ENCODE measurements around the gene TRIM3. TPM values are rescaled to one million over a fixed set of nuclear protein-coding genes. Genes with fewer than 3 reads are reported as not detected.
"Not testable (repeated sequence)": the region's sequence is repeated elsewhere in the genome, so short reads cannot be mapped to it uniquely, and the experiment has no call there.

Gene TRIM3
- polyA plus RNA-seq (2011; rRNA removed) = 8.2 and 10.4 TPM in 2 replicates
- 8.8 and 12.8 TPM in 2 replicates for polyA minus RNA-seq (2011; rRNA and poly(A)+ RNA removed)

GRCh38 chr11:6473451-6474412, at the start of gene TRIM3:
TRIM3 (minus strand) TSS chr11:6473941; CDS start chr11:6465695, 8,246 bp downstream.
- Histone ChIP-seq H3K27me3 (ENCODE audit: control insufficient read depth, insufficient read depth, low read length) (no peaks in the 10 kb centered on the region), H3K36me3 (ENCODE audit: control insufficient read depth, insufficient read depth, low read length) (peaks cover 17% of the 10 kb centered on the region), H3K4me3 (ENCODE audit: low read depth, low read length) (peak within 1 kb of the TSS; percentile 85)
- ChIA-PET CTCF (interaction anchor here (0.7 to 1.4 kb wide), 5 partner anchors 9 to 145 kb away, joined by 3 to 5 read pairs (median 3); partner anchors contain the start of gene TPP1), POLR2A (no interaction called here)
- peak; percentile 44 for DNase-seq (ENCODE audit: low read depth)
- peak; percentile 67 for TF ChIP-seq CTCF (IDR thresholded peaks at IDR 0.05; ENCODE audit: insufficient read depth, low read depth, low read length)

- Histone ChIP-seq H3K4me3 (ENCODE audit: low read depth, low read length) (no peak overlapping the region), H3K36me3 (ENCODE audit: control insufficient read depth, insufficient read depth, low read length) (peaks cover 2% of the 10 kb centered on the region; the same call in 1 of the 2 replicates), H3K27me3 (ENCODE audit: control insufficient read depth, insufficient read depth, low read length) (no peaks in the 10 kb centered on the region)
- no peak for TF ChIP-seq CTCF (IDR thresholded peaks at IDR 0.05; ENCODE audit: insufficient read depth, low read depth, low read length)
- DNase-seq (ENCODE audit: low read depth) = no peak
- ChIA-PET CTCF (interaction anchor here (1.4 to 3.7 kb wide), 4 partner anchors 8 to 183 kb away, joined by 3 to 15 read pairs (median 6); partner anchors contain the start of gene MRPL17), POLR2A (no interaction called here)
These were observed 49.5 kb upstream of the TRIM3 start for GRCh38 chr11:6523253-6523652.

- POLR2A ChIA-PET = not testable (repeated sequence)
These were observed 48.2 kb upstream of the TRIM3 start for GRCh38 chr11:6521946-6522345.

GRCh38 chr11:6520265-6520664, 46.5 kb upstream of the TRIM3 start:
- DNase-seq (ENCODE audit: low read depth) = no peak
- peaks cover 2% of the 10 kb centered on the region for H3K36me3 ChIP-seq (ENCODE audit: control insufficient read depth, insufficient read depth, low read length)
- POLR2A ChIA-PET = no interaction called here
- H3K4me3 ChIP-seq (ENCODE audit: low read depth, low read length) = no peak overlapping the region
- no peak for TF ChIP-seq CTCF (IDR thresholded peaks at IDR 0.05; ENCODE audit: insufficient read depth, low read depth, low read length)
- no peaks in the 10 kb centered on the region for H3K27me3 ChIP-seq (ENCODE audit: control insufficient read depth, insufficient read depth, low read length)
- CTCF ChIA-PET = interaction anchor here (1.4 kb wide), 1 partner anchor 11 kb away, joined by 7 read pairs; no protein-coding TSS in a partner anchor

More at GRCh38 chr11:6521946-6522345, 48.2 kb upstream of the TRIM3 start:
- H3K36me3 ChIP-seq (ENCODE audit: control insufficient read depth, insufficient read depth, low read length); DNase-seq (ENCODE audit: low read depth); H3K4me3 ChIP-seq (ENCODE audit: low read depth, low read length); H3K27me3 ChIP-seq (ENCODE audit: control insufficient read depth, insufficient read depth, low read length): not testable (repeated sequence)
- CTCF ChIA-PET = interaction anchor here (1.4 to 3.7 kb wide), 3 partner anchors 9 to 161 kb away, joined by 3 to 15 read pairs (median 4); partner anchors contain the start of gene MRPL17

GRCh38 chr11:6516865-6517264, 43.1 kb upstream of the TRIM3 start:
- no peak for TF ChIP-seq CTCF (IDR thresholded peaks at IDR 0.05; ENCODE audit: insufficient read depth, low read depth, low read length)
- Histone ChIP-seq H3K36me3 (ENCODE audit: control insufficient read depth, insufficient read depth, low read length) (peaks cover 4% of the 10 kb centered on the region), H3K4me3 (ENCODE audit: low read depth, low read length) (no peak overlapping the region), H3K27me3 (ENCODE audit: control insufficient read depth, insufficient read depth, low read length) (no peaks in the 10 kb centered on the region)
- DNase-seq (ENCODE audit: low read depth) = no peak
- ChIA-PET POLR2A (no interaction called here), CTCF (interaction anchor here (1.2 kb wide), 1 partner anchor 139 kb away, joined by 3 read pairs; no protein-coding TSS in a partner anchor)
